Measurements from ENCODE around the gene TGM1.

Gene TGM1

DNA sequence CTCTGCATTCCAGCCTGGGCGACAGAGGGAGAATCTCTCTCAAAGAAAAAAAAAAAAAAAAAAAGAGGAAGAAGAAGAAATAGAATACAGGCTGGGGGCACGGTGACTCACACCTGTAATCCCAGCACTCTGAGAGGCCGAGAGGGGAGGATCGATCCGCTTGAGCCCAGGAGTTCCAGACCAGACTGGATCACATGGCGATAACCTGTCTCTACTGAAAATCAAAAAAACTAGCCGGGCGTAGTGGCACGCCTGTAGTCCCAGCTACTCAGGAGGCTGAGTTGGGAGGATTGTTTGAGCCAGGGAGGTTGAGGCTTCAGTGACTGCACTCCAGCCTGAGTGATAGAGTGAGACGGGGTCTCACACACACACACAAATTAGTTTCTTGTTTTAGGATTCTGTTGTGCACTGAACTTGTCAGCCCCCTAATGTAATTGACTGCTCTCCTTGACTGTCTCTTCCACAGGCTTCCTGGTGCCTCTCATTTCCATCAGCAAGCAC lies 19.6 kb downstream of the TGM1 start:
- H3K4me3 ChIP-seq (ENCODE audit: low read depth, low read length) = peak overlapping the region; percentile 73
- TF ChIP-seq, protein P1, sequence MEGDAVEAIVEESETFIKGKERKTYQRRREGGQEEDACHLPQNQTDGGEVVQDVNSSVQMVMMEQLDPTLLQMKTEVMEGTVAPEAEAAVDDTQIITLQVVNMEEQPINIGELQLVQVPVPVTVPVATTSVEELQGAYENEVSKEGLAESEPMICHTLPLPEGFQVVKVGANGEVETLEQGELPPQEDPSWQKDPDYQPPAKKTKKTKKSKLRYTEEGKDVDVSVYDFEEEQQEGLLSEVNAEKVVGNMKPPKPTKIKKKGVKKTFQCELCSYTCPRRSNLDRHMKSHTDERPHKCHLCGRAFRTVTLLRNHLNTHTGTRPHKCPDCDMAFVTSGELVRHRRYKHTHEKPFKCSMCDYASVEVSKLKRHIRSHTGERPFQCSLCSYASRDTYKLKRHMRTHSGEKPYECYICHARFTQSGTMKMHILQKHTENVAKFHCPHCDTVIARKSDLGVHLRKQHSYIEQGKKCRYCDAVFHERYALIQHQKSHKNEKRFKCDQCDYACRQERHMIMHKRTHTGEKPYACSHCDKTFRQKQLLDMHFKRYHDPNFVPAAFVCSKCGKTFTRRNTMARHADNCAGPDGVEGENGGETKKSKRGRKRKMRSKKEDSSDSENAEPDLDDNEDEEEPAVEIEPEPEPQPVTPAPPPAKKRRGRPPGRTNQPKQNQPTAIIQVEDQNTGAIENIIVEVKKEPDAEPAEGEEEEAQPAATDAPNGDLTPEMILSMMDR (IDR thresholded peaks at IDR 0.05; ENCODE audit: low read depth, low read length) = no peak

GRCh38 chr14:24241829-24242443 lies 21.0 kb downstream of the TGM1 start:
- H3K4me3 ChIP-seq (ENCODE audit: low read depth, low read length) = peak overlapping the region; percentile 73
- TF ChIP-seq, protein P1 (IDR thresholded peaks at IDR 0.05; ENCODE audit: low read depth, low read length) = peak; percentile 43; the same call in 1 of the 2 replicates

DNA sequence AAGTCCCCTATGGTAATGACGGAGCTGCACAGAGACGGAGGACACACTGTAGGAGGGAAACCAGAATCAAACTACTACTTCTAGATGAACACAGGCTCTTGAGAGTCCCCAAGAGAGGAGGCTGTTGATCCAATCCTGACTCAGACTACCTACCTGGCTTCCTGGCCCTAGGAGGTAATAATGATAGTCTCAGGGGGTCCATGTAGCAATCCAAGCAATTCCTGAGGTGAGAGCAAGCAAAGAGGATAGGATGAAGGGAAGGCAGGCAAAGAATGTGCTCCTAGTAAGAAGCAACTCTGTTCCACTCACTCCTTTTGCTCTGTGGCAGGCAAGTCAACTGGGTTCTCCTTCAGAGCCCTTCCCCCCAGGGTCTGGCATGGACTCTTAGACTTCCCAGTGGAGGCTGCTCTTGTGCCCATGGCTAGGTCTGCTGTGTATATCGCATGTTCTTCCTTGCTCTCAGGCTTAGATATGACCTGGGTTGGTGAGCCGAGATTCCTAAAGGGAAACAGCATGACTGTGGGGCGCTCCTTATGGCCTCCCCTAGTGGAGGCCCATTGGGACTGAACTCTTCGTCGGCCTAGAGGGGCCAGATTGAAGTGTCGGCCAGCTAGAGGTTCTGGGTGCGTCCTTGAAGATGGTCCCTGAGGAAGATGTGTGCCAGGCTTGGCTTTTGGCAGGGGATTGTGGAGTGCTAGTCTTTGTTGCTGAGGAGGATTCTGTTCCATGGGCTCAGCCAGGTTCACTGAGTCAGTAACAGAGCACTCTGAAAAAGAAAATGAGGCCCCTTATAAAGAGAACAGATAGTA lies 22.7 kb downstream of the TGM1 start:
- TF ChIP-seq, protein P1 (IDR thresholded peaks at IDR 0.05; ENCODE audit: low read depth, low read length) = no peak
- H3K4me3 ChIP-seq (ENCODE audit: low read depth, low read length) = no peak overlapping the region

DNA sequence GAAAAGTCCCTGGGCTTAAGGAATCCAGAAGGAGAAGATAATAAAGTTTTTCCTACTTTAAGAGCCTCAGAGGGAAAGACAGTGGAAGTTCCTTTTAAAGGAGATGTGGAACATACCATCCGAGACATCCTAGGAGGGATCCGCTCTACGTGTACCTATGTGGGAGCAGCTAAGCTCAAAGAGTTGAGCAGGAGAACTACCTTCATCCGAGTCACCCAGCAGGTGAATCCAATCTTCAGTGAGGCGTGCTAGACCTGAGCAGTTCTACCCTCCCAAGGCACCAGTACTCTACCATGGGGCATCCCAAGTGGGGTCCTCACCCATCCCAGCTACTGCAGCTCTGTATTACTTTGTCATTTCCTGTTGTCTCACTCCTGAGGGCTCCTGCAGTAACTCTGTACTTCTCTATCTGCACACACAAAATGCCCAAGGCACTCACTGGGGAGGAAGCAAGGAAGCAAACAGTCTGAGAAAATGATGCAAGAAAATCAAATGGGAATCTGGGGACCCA lies 24.4 kb downstream of the TGM1 start:
- TF ChIP-seq, protein P1 (IDR thresholded peaks at IDR 0.05; ENCODE audit: low read depth, low read length) = no peak
- no peak overlapping the region for H3K4me3 ChIP-seq (ENCODE audit: low read depth, low read length)

GRCh38 chr14:24238123-24238522 lies 24.9 kb downstream of the TGM1 start:
- no peak overlapping the region for H3K4me3 ChIP-seq (ENCODE audit: low read depth, low read length)
- TF ChIP-seq, protein P1 (IDR thresholded peaks at IDR 0.05; ENCODE audit: low read depth, low read length) = no peak

GRCh38 chr14:24237463-24237955 lies 25.5 kb downstream of the TGM1 start:
- H3K4me3 ChIP-seq (ENCODE audit: low read depth, low read length) = no peak overlapping the region
- TF ChIP-seq, protein P1 (IDR thresholded peaks at IDR 0.05; ENCODE audit: low read depth, low read length) = no peak

All from WI38 (cell line).